Astrocyte (in vitro differentiated cells and primary cell): Measurements from ENCODE around the gene BICDL2.
"Not testable (repeated sequence)": the region's sequence is repeated elsewhere in the genome, so short reads cannot be mapped to it uniquely, and the experiment has no call there.

Experiments
- CTCF ChIP-seq: IDR thresholded peaks from 2 replicates; pipeline ENCODE4 v1.5.1; 2011; ENCODE audit warnings: low read depth, mild to moderate bottlenecking, inconsistent platforms, low read length, moderate library complexity; ENCODE audit not compliant: insufficient read depth
- EZH2 ChIP-seq: IDR thresholded peaks from 2 replicates; pipeline ENCODE4 v1.6.1; 2012; ENCODE audit warnings: mild to moderate bottlenecking, low read length, inconsistent platforms; ENCODE audit not compliant: insufficient read depth

- not testable (repeated sequence) for TF ChIP-seq CTCF, EZH2
These were observed 45.2 kb upstream of the BICDL2 start for GRCh38 chr16:3081957-3082356.
